Lower lobe of right lung (tissue), 2 donors: ENCODE measurements around the gene ITGB3BP. TPM values are rescaled to one million over a fixed set of nuclear protein-coding genes. Genes with fewer than 3 reads are reported as not detected.
A peak's percentile ranks its signal among the peaks of the same experiment; 100 is the strongest.

Experiments
- ATAC-seq, 2 donors: fragments of 200-7000 bp; cut with Tn5 transposase; one replicate each; pipeline ENCODE4 v1.9.1; 2020 to 2022; ENCODE audit warnings: mild to moderate bottlenecking in 2 of 2, moderate library complexity in 2 of 2
- DNase-seq: peaks from one replicate; pipeline ENCODE4 v3.0.0-alpha.2; 2020
- H3K27ac ChIP-seq: fragments of 200-600 bp; one replicate; pipeline ENCODE4 v1.8.0; 2022
- H3K27me3 ChIP-seq: fragments of 200-600 bp; one replicate; pipeline ENCODE4 v1.8.0; 2022; ENCODE audit warnings: low read depth
- H3K36me3 ChIP-seq: fragments of 200-600 bp; one replicate; pipeline ENCODE4 v1.8.0; 2022; ENCODE audit warnings: mild to moderate bottlenecking
- H3K4me1 ChIP-seq: fragments of 200-600 bp; one replicate; pipeline ENCODE4 v1.8.0; 2022
- H3K4me3 ChIP-seq: fragments of 200-600 bp; one replicate; pipeline ENCODE4 v1.8.0; 2022; ENCODE audit warnings: mild to moderate bottlenecking
- H3K9me3 ChIP-seq: fragments of 200-600 bp; one replicate; pipeline ENCODE4 v1.8.0; 2022
- CTCF ChIP-seq: fragments of 200-600 bp; IDR thresholded peaks from one replicate; pipeline ENCODE4 v1.8.0; 2022; ENCODE audit warnings: antibody characterized with exemption, mild to moderate bottlenecking
- intact Hi-C: fragments of 100-400 bp; cut with DNase I; formaldehyde crosslinking; loops from one replicate; pipeline ENCODE4 v1.11.0; 2022
- total RNA-seq: library from RNA; stranded (reverse); fragmentation: NEBNext Ultra II Directional; extraction: Animal tissue kit (Norgen Biotek cat#: 25700); gene quantifications from one replicate; pipeline ENCODE4 v1.2.1, GENCODE V29; 2021
- donor health status: DM: no; HTN: yes; CAD: no; lungs with severe emphysema.

The ITGB3BP gene
- total RNA-seq, 1 donor from 2014 or later, result 18.5 TPM

- no peak overlapping the region for H3K4me3 ChIP-seq
- H3K4me1 ChIP-seq, result no peaks in the 10 kb centered on the region
- no peak for ATAC-seq
- H3K27me3 ChIP-seq, result no peaks in the 10 kb centered on the region
- TF ChIP-seq CTCF, result no peak
- H3K27ac ChIP-seq, result no peak overlapping the region
- DNase-seq, result no peak
- H3K36me3 ChIP-seq, result peaks cover 1% of the 10 kb centered on the region
- no peaks in the 10 kb centered on the region for H3K9me3 ChIP-seq
- intact Hi-C loops, result no loop called here
Observed at GRCh38 chr1:63559357-63559756, 36.3 kb upstream of the ITGB3BP start.

- no peak overlapping the region for H3K27ac ChIP-seq
- H3K27me3 ChIP-seq, result no peaks in the 10 kb centered on the region
- H3K4me3 ChIP-seq, result no peak overlapping the region
- H3K4me1 ChIP-seq, result no peaks in the 10 kb centered on the region
- intact Hi-C loops, result no loop called here
- DNase-seq, result no peak
- H3K36me3 ChIP-seq, result peaks cover 8% of the 10 kb centered on the region
- no peaks in the 10 kb centered on the region for H3K9me3 ChIP-seq
- TF ChIP-seq CTCF, result peak; percentile 51
- no peak for ATAC-seq
Observed at GRCh38 chr1:63557365-63557987, 34.5 kb upstream of the ITGB3BP start.

GRCh38 chr1:63555480-63555879 is 32.5 kb upstream of the ITGB3BP start:
- H3K4me3 ChIP-seq, result no peak overlapping the region
- no peak for TF ChIP-seq CTCF
- no peaks in the 10 kb centered on the region for H3K27me3 ChIP-seq
- H3K27ac ChIP-seq, result no peak overlapping the region
- H3K4me1 ChIP-seq, result no peaks in the 10 kb centered on the region
- DNase-seq (no peak), ATAC-seq (no peak)
- H3K36me3 ChIP-seq, result peaks cover 15% of the 10 kb centered on the region
- intact Hi-C loops, result no loop called here
- no peaks in the 10 kb centered on the region for H3K9me3 ChIP-seq

- DNase-seq (no peak), ATAC-seq (no peak)
- no peak overlapping the region for H3K4me3 ChIP-seq
- peaks cover 19% of the 10 kb centered on the region for H3K36me3 ChIP-seq
- no peaks in the 10 kb centered on the region for H3K4me1 ChIP-seq
- H3K27me3 ChIP-seq, result no peaks in the 10 kb centered on the region
- no peak for TF ChIP-seq CTCF
- no peak overlapping the region for H3K27ac ChIP-seq
- intact Hi-C loops, result no loop called here
- H3K9me3 ChIP-seq, result no peaks in the 10 kb centered on the region
Observed at GRCh38 chr1:63548877-63549276, 25.9 kb upstream of the ITGB3BP start.

GRCh38 chr1:63548303-63548702 is 25.3 kb upstream of the ITGB3BP start:
- Histone ChIP-seq H3K9me3 (no peaks in the 10 kb centered on the region), H3K27me3 (no peaks in the 10 kb centered on the region), H3K36me3 (peaks cover 17% of the 10 kb centered on the region), H3K27ac (no peak overlapping the region), H3K4me3 (no peak overlapping the region), H3K4me1 (no peaks in the 10 kb centered on the region)
- intact Hi-C loops, result no loop called here
- ATAC-seq (no peak), DNase-seq (no peak)
- TF ChIP-seq CTCF, result no peak
